ENCODE results near the gene IRX6.

Gene IRX6

DNA sequence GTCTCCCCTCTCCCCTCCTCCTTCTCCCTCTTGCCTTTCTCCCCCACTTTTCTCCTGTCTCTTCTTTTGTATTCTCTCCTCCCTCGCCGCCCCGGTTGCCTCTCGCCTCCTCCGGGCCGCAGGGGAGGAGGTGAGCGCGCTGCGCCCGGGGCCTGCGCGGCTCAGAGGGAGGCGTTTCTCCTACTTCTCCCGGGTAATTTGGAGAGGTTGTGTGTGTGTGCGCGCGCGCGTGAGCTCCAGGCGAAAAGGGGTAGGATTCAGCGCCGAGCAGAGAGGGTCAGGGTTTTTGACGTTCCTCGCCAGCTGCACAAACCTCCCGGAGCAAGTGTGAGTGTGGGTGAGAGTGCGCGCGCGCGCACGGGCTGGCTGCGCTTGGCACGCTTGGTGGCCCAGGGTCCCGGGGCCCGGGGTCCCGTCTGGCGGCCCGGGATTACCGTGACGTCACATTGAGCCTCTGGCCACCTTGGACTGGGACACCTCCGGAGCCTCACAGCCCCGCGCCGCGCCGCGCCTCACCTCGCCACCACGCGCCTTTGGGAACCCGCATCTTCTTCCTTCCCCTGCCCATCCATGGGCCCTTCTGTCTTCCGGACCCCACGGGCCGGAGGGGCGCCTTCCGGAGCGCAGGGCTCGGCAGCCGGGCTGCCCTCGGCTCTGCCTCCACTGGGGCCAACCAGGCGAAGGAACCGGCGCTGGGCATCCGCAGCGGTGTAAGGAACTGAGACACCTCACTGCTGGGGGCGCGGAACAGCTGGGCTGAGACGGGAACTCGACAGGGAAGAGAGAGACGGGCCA is 479 bp downstream of the IRX6 start:
- no peak for DNase-seq

DNA sequence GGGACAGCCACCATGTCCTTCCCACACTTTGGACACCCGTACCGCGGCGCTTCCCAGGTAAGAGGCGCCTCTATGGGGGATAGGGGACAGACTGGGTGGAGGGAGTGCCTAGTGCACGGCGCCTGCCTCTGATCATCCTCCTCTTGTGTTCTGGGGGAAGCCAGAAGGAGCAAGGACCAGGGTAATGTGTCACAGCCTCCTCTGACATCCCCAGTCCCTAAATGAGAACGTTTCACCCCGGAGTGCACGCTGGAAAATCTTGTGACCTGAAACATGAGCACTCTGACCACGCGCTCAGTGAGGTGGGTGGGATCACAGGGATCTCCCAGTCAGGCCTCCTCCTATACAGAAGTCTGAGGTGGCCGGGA is 1.1 kb downstream of the IRX6 start:
- no peak for DNase-seq

DNA sequence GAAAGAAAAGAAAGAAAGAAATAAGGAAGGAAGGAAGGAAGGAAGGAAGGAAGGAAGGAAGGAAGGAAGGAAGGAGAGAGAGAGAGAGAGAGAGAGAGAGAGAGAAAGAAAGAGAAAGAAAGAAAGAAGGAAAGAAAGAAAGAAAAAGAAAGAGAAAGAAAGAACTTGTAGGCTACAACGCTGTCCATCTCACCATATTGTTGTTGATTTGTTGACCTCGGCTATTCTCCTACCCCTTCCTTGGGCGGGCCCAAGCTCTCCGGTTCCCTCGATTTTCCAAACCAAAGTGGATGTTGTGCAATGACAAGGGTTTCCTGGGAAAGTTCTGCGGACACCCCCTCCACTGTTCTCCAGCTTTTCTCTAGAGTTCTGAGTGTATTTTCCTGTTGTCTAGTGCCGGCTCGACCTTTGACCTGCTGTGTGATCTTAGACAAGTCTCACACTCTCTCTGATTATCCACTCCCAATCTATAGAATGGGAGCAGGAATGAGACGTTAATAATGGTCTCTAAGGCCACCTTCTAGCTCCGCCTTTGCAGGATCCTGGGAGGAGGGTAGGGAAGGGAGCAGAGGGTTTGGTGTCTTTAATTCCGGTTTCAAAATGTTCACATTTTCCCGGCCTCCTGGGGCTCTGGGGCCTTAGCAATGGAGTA is 1.6 kb downstream of the IRX6 start:
- DNase-seq = no peak

DNA sequence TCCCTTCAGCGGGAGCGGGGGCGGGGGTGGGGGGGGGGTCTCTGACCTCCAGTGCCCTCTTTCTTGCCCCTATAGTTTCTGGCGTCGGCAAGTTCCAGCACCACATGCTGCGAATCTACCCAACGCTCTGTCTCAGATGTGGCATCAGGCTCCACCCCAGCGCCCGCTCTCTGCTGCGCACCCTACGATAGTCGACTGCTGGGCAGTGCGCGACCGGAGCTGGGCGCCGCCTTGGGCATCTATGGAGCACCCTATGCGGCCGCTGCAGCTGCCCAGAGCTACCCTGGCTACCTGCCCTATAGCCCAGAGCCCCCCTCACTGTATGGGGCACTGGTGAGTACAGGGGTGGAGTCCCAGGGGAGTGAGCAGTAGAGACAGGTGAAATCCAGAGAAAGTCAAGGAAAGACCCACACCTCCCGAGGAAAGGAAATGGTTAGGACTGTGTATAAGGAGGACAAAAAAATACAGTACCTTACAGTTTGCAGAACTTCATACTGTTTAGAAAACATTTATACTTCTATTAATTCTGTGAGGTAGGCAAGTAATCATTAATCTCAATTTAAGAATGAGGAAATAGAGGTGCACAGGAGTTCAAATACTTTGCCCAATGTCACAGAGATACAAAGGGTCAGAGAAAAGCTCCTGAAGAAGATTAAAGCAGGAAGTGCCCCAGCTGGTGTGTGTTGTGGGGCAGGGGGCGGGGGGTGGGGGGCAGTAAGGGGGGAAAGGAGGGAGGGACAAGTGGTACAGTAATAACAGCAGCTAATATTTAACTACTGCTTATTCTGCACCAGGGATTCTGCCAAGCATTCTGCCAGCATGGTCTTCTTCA is 2.5 kb downstream of the IRX6 start:
- no peak for DNase-seq

DNA sequence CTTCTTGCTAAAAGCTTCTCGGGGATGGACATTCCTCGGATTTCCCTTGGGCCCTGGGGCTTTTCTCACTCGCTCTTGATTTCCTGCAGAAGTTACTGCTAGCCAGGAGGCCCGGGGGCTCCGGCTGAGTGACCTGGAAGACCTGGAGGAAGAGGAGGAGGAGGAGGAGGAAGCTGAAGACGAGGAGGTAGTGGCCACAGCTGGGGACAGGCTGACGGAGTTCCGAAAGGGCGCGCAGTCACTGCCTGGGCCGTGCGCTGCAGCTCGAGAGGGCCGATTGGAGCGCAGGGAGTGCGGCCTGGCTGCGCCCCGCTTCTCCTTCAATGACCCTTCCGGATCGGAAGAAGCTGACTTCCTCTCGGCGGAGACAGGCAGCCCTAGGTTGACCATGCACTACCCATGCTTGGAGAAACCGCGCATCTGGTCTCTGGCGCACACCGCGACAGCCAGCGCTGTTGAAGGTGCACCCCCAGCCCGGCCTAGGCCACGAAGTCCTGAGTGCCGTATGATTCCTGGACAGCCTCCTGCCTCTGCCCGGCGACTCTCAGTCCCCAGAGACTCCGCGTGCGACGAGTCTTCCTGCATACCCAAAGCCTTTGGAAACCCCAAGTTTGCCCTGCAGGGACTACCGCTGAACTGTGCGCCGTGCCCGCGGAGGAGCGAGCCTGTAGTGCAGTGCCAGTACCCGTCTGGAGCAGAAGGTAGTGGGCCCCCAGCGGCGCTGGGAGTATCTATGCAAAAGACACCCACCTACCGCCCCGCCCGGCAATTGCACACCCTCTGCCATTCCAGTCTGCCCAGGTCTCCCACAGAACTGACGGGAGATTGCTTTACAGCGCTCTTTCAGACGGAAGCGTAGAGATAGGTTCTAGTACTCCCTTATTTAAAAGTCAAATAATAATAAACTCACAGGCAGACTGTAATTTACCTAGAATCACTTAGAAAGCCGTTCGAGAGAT is 4.9 kb downstream of the IRX6 start:
- no peak for DNase-seq

DNA sequence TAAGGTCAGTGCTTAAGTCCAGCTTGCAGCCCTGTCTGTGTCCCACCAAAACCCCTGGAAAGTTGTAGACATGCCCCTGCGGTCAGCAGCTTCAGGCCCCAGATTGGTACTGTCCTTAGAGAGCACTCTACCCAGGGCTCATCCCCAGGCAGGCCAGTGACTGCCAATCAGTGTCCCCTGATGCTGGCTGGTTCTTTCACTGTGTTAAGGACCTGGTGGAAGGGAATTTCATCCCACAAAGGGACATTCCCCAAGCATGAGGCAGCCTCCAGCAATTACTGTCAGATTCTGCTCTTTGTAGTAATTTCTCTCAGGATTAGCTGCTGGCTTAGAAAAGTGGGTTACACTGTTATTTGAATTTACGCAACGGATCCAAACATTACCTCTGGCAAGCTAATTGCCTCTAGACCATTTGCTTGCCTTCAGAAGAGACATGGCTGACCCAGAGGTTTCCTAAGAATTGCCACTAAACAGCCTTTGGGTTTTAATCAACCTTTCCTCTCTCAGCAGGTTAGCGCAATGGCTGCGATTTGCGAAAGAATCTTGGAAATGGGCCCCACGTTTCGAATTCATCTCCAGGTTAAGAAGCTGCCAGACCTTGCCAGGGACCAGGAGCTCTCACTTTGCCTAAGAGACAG is 5.9 kb downstream of the IRX6 start:
- DNase-seq = no peak

DNA sequence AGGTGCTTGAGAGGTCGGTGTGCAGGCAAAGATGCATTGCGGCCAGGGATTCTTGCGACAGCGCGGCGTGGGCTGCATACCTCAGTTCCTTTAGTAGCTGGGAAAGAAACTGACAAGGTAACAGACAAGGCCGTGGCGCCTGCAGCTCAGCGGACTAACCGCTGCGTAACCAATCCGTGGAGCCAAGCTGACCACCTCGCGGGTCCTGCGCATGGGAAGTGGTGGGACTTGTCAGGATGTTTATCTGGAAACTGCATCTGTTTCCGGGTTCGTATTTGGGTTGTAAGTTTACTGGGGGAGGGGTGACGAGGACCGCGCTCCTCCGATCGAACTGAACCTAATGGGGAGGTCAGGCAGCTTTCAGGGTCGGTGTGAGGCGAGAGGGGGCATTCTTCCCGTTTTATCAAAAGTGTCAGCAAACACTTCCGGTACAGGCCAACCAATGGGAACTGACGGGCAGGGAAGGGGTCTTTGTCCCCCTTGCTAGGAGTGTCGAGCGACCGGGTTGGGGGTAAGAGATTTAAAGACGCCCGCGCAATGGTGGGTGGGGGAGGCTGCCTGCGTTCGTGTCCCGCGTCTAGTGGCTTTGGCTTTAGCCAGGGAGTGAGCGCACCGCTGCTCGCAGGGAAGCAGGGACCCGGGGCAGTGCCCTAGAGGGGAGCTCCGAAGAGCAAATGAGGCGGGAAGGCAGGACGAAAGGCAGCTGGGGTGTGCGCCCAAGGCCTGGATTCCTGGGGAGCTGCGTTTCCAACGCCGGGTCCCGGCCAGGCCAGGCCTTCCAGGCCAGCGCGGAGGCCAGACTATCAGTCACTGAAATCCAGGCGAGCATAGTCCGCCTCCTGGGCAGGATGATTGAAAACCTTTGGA is 7.0 kb downstream of the IRX6 start:
- DNase-seq = no peak

DNA sequence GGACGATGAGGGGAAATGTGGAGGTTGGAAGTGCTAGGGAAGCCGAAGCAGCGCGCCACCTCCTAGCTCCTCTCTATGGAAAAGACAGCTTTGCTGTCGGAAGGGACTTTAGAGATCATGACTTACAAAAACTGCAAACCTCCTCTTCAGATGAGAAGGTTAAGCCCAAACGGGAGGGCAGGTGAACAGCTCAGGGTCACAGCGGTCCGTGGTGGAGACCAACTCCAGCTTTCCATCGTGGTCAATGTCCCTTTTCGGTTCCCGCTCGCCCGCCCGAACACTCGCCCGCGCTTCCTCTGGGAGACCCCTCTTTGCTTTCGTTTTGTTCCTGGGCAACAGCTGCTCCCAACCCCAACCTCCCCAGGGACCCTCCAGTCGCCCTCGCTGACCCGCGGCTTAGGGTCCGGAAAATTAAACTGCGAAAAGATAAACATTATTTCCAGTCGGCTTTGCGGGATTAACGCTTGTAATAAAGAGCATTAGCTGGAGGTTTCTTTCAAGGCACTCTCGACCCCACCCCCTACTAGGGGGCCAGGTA is 7.7 kb downstream of the IRX6 start:
- DNase-seq = no peak

DNA sequence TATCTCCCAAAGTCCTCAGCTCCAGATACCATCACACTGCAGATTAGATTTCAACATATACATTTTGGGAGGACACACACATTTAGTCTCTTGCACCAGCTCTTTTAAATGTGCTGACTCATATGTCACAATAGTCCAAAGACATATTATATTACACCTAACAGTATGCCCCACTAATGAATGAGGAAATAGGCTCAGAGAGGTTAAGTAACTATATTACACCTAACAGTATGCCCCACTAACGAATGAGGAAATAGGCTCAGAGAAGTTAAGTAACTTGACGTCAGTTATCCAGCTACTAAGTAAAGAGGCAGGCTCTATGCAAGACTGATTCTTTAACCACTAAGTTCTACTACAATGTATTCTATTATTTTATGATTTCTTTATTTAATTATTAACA is 9.7 kb downstream of the IRX6 start:
- DNase-seq = no peak

DNA sequence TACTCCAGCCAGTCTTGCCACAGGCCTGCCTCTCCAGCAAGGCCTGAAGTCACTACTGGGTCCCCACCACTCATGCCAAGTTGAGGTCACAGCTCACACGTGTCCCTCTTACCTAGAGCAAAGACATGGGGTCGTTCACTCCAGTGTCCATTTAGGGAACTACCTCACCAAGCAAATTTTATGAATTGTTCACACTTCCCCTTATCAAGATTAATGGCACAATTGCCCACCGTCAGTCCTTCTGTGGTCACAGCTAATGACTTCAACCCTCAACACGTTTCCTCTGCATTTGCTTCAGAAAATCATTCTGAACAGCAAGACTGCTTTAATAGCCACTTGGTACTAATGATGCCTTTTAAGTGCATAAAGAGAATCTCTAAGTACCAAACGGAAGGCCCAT is 14.6 kb downstream of the IRX6 start:
- no peak for DNase-seq

DNA sequence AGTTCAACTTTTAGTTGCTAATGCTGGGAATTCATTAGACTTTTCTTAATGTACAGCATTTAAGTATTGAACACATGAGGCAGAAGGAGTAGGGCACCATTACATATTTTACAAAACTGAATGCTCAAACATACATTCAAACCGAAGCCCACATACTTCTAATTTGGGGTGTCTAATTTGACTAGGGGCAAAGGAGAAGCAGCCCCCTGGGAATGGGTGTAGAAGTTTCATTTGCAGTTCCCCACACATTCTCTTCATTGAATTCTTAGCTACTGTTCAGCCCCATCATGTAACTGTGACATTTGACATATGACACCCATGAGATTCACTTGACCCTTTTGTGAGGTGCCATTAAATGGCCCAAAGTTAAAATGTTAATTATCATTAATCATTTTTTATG is 16.4 kb downstream of the IRX6 start:
- no peak for DNase-seq

DNA sequence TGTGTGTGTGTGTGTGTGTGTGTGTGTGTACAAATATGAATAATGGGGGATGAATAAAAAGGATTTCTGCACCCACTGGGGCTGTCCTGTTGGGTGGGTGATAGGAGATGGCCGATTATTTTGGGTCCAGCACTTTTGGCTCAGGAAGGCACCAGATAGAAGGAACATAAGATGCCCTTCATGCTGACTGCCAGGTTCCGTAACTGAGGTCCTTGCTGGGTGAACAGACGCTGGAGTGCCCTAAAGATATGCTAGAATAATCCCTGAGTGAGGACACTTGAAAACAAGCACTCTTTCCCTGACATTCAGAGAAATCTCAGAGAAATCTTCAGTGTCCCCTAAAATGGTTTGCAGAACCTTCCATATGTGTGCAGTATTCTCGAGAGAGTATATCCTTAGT is 17.7 kb downstream of the IRX6 start:
- no peak for DNase-seq

DNA sequence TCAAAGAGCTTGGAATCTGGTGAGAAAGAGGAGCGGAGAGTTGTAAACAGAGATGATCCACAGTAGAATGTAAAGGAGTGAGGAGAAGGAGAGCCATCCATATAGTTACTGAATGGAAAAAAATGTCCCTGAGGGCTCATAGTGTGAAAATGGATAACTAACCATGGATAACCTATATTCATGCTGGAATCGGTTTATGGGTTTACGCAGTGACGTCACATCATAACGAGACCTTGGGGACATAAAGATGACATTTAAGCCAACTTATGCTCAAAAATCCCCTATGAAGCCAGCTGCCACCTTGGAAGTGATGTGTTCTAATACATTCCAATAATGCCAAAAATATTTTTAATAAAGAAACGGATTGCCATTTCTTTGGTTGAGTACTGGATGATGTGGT is 22.5 kb downstream of the IRX6 start:
- no peak for DNase-seq

DNA sequence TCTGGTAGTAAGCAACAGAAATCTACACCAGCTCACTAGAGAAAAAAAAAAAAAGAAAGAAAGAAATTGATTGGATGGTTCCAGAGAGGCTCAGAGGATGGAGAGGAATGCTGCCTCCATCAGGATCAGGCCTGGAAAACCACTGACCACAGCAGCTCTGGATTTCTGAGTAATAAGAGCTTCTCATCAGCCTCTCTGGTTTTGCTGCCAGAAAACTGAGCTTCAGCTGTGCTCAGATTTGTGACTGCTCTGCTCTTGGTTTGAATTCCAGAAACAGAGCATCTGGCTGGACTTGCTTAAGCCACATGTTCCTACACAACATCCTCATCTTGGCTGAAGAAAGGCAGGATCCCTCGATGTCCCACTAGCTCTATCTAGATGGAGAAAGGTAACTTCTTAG is 25.9 kb downstream of the IRX6 start:
- DNase-seq = no peak

DNA sequence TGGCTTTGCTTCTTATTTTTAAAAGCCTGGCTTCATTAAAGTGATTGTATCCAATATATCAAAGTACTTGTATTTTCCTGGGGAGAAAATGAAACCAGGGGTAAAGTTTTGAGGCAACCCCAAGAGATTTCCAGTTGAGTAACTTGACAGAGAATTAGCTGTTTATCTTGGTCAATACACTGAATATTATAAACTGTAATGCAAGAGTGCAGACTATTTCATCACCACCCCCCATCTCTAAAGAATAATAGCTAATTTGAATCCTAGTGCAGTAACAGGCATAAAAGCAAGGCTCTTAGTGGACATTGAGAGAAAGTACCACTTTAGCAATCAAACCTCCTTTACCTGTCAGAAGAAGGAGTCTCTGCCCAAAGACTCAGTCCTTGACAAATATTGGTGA is 27.0 kb downstream of the IRX6 start:
- DNase-seq = no peak

DNA sequence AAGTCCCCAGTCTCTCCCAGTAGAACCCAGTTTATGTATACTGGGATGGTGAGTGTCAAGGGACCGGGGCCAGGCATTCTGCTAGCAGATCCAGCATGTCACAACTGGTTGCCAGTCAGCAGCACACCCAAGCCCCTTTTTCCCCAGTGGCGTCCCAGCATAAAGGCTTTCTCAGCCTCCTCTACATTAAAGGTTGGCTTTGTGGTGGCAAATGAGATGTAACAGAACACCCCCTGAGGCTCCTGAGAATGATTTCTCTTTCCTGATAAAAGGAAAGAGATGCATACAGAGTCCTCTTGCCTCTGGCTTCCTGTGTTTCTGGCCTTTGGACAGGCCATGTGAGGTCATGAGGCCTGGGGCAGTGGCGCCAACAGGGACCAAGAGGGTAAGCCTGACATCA is 27.9 kb downstream of the IRX6 start:
- no peak for DNase-seq

DNA sequence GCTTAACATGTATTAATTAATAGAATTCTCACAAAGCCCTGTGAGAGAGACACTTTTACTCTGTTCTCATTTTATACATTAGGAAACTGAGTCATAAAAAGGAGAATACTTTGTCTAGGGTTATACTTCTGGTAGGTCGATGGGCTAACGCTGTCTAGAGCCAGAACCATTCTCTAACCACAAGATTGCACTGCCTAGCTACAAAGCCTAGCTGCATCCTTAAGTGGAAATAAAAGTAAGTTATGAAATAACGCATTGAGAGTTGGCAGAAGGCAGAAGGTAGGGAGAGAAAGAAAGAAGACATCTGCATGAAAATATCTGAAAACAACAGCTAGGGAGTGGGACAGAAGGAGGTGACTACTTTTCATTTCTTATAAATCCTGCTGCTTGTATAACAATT is 33.2 kb downstream of the IRX6 start:
- DNase-seq = no peak

DNA sequence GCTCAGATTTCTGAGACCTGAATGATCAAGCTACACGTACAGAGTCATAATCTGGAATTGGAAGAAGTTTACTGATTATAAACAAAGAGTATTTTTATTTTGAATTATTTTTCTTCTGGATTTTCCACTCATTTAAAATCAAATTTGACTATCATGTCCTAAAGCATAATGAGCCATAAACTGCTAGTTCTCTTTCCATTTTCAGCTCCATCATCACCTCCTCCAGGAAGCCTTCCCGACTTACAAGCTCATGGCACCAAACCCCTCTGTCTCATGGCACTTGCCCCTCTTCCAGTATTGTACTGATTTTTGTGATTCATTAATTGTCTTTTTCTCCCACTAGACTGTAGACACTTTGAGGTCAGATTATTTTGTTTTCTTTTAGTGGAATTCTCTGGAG is 35.9 kb downstream of the IRX6 start:
- DNase-seq = no peak

DNA sequence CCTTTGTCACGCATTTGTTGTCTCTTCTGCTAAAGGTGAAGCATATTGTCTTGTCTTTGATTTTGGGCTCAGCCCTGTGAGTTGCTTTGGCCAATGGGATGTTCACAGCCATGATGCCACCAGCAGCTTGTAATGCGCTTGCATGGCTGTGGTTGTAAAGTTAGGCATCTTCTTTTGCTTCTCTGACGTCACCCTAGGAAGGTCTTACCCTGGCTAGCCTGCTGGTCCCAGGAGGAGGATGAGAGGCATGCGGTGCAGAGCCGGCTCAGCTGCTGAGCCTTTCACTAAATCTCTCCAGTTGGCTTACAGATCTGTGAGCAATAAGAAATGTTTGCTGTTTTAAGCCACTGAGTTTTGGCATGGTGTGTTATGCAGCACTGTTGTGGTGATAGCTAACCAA is 40.8 kb downstream of the IRX6 start:
- DNase-seq = no peak

DNA sequence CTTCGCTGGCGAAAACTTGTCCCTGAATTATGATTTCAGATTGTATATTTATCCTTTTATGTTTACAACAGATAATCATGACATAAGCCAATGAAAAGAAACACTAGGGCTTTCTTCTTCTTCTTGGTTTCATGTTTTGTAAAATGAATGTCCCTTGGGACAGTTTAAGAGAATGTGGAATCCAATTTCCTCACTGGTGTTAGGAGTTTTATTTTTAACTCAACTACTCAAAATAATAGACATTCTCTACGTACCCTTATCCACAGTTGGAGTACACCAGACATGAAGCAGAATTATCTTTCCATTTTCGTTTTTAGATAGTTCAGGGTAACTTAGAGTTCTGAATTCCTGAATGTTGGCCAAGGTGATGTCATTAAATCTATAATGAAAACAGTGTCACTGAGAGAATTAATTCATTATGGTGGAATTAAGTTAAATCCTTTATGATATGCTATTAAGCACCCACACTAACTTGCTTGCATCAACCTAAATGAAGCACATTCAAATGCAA is 43.4 kb downstream of the IRX6 start:
- DNase-seq = no peak
